GM12874 (cell line): ENCODE results near the gene HNRNPA3.

Experiments
- CTCF ChIP-seq: IDR thresholded peaks from 2 replicates; pipeline ENCODE4 v1.5.1; 2011; ENCODE audit warnings: low read depth, mild to moderate bottlenecking, control low read depth, low read length, moderate library complexity; ENCODE audit not compliant: insufficient read depth

The HNRNPA3 gene

DNA sequence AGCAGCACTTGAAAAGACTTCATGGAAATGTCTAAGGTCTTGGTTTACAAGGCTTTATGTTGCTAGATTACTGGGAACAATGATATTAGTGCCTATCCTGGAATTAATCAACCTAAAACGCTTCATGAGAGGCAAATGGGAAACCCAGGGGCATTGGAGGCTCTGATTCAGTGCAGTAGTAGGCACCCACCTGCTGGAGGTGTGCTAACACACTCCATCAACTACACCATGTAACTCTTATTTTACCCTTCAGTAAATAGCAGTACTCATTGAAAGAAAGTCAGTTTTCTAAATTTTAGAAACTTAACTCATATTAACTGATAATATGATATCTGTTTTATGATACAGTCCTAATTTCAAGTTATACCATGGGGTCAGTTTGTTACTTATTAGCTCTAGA, 17.4 kb upstream of the HNRNPA3 start:
- peak; percentile 28; the same call in 1 of the 2 replicates for TF ChIP-seq CTCF

DNA sequence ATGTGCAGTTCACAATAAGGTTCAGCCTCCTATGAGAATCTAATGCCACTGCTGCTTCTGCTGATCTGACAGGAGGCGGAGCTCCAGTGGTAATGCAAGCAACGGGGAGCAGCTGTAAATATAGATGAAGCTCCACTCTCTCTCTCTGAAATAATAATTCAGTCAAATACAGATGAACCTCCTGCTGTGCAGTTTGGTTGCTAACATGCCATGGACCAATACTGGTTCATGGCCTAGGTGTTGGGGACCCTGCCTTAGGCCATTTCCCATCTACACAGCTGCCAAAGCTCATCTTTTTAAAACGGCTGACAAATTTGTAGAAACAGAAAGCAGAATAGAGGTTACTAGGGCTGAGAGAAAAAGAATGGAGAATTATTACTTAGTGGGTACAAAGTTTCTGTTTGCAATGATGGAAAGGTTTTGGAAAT, 10.7 kb upstream of the HNRNPA3 start:
- TF ChIP-seq CTCF: no peak

- no peak for TF ChIP-seq CTCF
Observed at GRCh38 chr2:177204417-177204816, 8.2 kb upstream of the HNRNPA3 start.

DNA sequence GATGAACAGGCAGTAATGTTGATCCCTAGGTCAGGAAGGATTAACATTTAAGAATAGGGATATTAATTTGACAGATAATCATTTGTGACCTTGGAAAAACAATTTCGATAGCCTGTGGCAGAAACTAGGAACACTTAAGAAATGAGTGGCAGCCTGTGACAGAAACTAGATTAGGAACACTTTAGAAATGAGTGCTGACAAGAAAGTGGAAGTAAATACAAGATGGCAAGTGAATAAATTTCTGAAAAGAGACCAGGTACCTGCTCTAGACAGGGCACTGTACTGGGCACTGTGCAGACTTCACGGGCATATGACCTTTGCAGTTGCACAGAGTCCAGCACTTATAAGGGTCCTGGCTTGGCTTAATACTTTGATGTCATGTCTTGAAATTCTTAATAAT, 5.5 kb upstream of the HNRNPA3 start:
- TF ChIP-seq CTCF: no peak

GRCh38 chr2:177211169-177211568, 1.4 kb upstream of the HNRNPA3 start:
- no peak for TF ChIP-seq CTCF

DNA sequence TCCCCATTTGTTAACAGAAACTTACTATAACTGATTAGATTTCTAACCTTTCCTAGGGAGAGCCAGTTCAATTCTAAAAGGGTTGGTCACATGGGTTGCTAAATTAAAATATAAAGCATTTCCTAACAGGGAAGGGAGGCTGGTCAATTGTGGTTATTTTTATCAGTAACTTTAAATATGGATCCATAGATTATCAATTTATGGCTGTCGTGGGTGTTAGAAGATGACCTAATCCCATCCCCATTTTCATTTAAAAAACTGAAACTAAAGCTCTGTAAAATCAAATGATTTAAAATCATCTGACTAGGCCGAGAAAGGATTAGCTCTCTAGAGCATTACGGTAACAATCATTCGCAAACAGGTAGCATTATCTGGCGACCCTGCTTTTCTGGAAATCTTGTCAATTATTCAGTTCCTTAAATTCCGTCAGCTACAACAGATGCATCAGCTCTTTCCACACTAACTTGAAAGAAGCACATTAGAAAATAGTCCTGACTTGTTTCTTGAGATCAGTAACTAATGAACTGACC, 953 bp upstream of the HNRNPA3 start:
- no peak for TF ChIP-seq CTCF

DNA sequence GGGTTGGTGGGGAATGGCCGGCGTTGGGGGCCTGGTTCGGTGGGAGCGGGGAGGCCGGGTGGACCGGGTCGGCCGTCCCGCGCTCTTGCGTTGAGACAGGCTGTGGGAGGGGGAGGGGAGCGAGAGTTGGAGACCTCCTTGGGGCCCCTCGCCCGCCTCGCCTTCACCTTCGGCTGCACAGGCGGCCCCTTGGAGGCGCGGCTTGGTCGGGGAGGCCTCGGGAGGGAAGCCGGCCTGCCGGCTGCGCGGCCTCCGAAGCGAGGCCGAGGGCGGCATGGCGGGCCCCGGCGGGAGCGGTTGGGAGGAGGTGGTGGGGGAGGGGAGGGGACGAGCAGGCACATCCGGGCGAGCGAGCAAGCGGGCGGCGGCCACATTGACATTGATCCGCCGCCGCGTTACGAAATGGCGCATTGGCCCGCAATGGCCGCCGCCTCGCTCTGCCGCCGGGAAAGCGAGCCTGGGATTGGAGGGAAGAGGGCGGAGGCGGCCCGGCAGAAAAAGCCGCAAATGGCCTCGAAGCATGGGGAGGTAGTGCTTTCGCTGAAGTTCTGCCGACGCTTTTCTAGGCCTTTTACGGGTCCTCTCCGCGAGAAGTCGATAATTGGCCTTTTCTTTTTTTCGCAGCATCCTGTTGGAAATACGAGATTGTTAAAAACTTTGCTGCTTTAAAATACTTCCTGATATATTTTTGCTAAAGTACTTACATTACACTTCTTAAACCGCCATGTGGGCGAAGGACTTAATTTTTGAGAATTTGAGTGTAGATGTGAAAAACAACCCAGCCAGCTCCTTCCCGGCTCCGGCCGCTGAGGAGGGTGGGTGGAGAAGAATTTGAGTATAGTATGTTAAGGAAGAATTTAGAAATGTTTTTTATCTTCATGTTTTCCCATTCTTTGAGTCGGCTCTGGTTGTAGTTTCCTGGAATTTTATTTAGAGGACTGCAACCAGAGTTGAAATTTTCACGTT, 580 bp downstream of the HNRNPA3 start:
- no peak for TF ChIP-seq CTCF
